Fibroblast of mammary gland (primary cell): Measurements from ENCODE around the gene FBXL17.

ENCODE experiments used
- DNase-seq: peaks from one replicate; pipeline ENCODE4 v3.0.0-alpha.2; 2010; ENCODE audit warnings: low read depth
- H3K4me3 ChIP-seq: 2 replicates; pipeline ENCODE4 v1.5.1; 2011; ENCODE audit warnings: low read depth, mild to moderate bottlenecking, low read length, moderate library complexity; ENCODE audit not compliant: control insufficient read depth
- TF ChIP-seq, protein P1 (sequence below): conservative IDR thresholded peaks from 2 replicates; pipeline ENCODE4 v1.5.1; 2011; ENCODE audit warnings: low read depth, low read length, inconsistent platforms; ENCODE audit not compliant: control insufficient read depth, insufficient read depth

Gene FBXL17

DNA sequence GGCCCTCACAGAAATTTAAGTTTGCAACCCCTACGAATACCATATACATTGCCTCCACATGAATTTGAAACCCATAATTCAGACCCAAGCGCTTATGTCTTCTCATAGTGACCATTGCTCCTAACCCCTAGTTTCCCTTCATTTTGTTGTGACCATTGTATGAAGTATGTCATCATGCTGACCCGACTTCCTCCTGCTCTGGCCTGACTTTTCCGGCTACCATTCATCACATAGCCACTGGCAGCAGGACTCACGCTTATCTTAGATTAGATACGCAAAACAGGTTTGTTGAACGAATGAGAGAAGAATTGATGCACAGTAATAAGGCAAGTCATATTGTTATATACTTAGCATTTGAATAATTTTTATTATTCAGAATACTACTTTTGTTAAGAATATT lies 345.4 kb downstream of the FBXL17 start:
- TF ChIP-seq, protein P1, sequence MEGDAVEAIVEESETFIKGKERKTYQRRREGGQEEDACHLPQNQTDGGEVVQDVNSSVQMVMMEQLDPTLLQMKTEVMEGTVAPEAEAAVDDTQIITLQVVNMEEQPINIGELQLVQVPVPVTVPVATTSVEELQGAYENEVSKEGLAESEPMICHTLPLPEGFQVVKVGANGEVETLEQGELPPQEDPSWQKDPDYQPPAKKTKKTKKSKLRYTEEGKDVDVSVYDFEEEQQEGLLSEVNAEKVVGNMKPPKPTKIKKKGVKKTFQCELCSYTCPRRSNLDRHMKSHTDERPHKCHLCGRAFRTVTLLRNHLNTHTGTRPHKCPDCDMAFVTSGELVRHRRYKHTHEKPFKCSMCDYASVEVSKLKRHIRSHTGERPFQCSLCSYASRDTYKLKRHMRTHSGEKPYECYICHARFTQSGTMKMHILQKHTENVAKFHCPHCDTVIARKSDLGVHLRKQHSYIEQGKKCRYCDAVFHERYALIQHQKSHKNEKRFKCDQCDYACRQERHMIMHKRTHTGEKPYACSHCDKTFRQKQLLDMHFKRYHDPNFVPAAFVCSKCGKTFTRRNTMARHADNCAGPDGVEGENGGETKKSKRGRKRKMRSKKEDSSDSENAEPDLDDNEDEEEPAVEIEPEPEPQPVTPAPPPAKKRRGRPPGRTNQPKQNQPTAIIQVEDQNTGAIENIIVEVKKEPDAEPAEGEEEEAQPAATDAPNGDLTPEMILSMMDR, result no peak
- H3K4me3 ChIP-seq, result no peak overlapping the region
- DNase-seq, result no peak

DNA sequence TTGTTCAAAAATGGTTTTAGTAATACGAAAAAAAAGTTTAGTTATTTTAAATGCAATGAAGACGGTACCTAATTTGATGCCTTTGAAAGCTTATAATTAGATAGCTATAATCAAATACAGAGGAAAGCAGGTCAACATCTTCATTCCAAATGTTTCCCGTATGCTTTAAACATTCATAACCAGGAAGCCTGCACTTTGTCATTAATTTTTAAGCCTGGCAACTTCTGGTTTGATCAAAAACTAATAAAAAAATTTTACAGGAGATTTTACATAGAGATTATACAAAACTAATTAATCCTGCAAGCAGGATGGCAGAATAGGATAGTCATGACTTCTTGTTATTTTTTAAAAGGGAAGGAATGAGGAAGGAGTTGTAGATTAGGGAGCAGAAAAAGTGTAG lies 353.0 kb downstream of the FBXL17 start:
- no peak for DNase-seq
- no peak overlapping the region for H3K4me3 ChIP-seq
- TF ChIP-seq, protein P1, result no peak

DNA sequence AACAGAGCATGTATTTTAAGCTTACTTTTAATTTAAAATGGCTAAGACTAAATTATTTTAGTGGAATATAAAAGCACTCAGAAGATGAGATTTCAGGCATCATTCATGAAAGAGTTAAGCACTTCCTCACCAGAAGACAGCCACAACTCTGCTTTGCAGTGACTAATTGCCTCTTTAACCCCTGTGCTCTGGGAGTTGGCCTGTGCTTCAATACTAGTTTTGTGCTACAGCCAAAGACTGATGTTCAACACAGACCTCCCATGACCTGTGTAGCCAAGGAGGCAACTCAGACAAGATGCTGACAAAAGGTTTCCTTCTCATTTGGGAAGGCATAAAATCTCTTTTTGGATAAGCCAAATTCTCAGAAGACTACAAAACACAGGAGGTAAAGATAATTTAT lies 353.5 kb downstream of the FBXL17 start:
- peak; percentile 55 for DNase-seq

DNA sequence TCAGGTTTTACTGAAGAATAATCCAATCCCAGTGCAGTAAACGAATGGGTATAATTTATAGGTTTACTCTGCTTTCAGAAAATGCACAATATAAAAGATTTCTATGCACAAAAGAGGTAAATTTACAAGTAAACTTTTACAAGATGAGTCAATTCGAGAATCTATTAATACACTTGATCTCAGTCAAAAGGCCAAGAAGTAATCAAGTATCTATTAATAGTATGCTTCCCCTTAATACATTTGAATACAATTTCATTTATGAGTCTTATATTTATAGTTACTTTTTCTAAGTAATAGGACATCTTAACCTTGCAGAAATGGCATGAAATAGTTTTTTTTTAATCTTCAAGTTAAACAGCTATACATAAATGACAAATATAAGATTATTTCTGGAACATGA lies 355.9 kb downstream of the FBXL17 start:
- H3K4me3 ChIP-seq, result no peak overlapping the region
- TF ChIP-seq, protein P1, result no peak
- no peak for DNase-seq

More for the DNA sequence above, 353.5 kb downstream of the FBXL17 start:
- H3K4me3 ChIP-seq, result no peak overlapping the region
- TF ChIP-seq, protein P1, result no peak

DNA sequence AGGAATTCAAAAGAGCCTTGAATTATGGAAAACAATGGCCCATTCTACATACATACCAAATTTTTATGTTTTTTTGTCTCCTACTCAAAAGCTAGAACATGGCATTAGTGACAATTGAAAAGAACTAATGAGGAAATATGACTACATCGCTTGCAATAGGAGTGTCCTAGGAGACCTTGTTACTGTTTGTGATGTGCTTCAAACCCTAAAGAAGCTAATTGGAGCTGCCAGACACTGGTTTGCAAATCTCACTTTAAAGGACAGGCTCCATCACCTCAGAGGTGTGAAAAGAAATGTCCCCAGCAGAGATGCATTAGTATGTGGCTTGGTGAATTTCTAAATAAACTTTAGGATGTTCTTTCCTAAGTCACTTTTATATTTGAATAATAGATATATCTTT lies 356.9 kb downstream of the FBXL17 start:
- no peak overlapping the region for H3K4me3 ChIP-seq
- DNase-seq, result no peak
- TF ChIP-seq, protein P1, result no peak

DNA sequence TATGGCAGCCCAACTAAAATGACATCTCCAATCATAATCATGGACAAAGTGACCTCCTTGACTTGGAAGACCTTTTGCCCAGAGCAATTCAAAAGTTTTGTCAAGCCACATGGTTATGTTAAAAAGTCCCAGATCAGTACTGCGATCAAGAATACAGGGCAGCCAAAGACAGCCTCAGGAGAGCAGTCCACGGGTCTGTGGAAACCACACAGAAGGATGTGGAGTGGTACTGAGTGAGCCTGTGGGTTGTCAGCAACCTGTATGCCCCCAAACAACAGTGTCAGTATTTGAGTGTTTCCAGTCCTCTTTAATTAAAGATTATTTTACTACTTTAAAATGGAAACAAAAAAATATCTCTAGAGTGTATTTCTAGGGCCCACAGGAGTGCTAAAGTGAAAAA lies 365.8 kb downstream of the FBXL17 start:
- DNase-seq, result no peak
- no peak overlapping the region for H3K4me3 ChIP-seq
- TF ChIP-seq, protein P1, result no peak

DNA sequence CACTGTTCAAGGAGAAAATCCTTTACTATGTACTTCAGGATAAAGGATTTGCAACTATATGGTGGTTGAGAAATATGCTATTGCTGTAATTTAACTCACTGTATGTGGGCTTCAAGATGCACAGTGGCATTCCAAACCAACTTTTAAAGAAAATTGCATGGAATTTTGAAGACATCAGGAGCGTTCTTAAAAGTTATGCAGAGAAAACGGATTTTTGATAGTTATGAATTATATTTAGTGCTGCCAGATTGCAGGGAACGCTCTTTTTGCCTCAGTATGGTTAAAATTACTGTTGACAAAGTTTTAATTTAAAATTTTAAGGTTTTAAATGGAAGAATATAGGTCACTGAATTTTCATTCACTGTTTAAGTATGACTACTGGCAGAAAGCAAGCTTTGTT lies 375.1 kb downstream of the FBXL17 start:
- H3K4me3 ChIP-seq, result no peak overlapping the region
- TF ChIP-seq, protein P1, result no peak
- no peak for DNase-seq
